Stimulated activated CD4-positive, alpha-beta T cell treated with anti-CD3 and anti-CD28 coated beads, Interleukin-1b, Interleukin-23, amount 100 ng/mL, for 1 hour (primary cell): ENCODE measurements around the gene PNLIPRP2.

Source experiments
- DNase-seq, 2 donors: peaks; one replicate each; pipeline ENCODE4 v3.0.0-alpha.2; 2020; ENCODE audit warnings: low read depth in 2 of 2

Gene PNLIPRP2

DNA sequence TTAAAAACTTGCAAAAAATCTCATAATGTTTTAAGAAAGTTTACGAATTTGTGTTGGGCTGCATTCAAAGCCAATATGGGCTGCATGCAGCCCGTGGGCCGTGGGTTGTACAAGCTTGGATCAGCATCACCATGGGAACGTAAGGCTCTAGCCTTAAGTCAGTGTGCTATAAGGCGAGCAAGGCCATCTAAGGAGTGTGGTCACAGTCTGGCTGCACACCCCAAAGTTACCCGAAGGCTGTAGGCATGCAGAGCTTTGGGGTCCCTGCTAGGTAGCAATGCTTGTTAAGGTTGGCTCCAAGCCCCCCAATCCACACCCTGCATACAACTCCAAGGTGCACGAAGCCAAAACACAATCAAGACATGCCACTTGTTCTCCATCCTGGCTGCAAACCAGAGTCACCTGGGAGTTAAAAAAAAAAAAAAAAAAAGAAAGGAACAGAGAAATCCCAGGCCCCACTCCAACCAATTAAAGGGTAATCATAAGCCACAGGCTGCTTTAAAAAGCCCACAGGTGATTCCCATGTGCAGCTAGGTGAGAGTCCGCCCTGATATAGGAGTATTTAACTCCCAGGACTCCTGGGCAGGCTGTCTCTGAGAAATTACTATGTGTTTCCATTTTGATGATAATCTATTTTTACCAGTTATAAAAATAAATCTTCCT, 8.5 kb upstream of the PNLIPRP2 start:
- DNase-seq, result no peak

DNA sequence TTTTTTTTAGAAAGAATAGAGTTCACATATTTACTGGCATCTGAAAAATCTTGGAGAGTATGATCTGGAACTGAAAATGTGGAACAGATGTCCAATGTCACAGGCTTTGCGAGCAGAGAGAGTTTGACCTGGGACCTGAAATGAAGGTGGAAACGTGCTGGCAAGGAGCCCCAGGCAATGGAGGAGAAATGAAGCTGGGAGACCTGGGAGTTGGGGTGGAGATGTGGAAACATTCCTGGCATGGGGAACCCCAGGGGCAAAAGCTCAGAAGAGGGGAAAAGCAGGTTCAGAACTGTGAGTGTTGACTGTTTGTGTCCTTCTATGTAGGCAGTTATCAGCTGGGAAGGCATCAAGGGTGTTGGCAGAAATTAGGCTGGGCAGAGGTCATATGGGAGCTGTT, 7.3 kb upstream of the PNLIPRP2 start:
- DNase-seq, result no peak

DNA sequence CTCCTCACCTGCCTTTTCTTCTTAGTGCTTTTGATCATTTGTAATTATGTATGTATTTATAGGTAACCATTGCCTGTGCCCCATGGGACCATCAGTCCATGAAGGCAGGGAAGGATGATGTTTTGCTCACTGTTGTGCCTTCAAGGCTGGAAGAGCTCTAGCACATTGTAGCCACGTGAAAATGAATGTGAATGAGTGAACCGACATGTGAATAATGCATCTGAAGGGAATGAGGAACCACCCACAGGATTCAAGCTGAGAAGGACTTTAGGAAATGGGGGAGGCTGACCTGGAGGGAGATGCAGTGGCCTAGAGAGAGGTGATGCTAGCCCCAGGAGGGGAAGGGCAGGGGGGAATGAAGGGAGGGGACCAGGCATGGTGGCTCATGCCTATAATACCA, 6.0 kb upstream of the PNLIPRP2 start:
- no peak for DNase-seq

DNA sequence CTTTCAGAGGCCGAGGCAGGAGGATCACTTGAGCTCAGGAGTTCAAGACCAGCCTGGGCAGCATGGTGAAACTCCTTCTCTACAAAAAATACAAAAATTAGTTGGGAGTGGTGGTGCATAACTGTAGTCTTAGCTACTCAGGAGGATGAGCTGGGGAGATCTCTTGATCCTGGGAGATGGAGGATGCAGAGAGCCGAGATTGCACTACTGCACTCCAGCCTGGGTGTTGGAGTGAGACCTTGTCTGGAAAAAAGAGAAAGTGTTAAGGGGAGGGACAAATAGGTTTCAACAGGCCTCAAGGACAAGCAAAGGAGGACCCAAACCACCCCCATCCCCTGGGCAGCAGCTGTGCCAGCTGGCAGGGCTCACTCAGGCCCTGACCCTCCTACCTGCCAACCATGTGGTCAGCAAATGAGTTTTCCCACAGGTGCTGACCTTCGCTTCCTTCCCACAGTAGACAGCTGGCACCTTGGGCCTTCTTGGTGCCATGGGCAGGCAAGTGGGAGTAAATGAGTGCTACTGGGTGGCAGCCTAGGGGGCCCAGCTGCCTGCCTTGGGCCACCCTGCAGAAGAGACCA, 5.5 kb upstream of the PNLIPRP2 start:
- DNase-seq, result no peak

DNA sequence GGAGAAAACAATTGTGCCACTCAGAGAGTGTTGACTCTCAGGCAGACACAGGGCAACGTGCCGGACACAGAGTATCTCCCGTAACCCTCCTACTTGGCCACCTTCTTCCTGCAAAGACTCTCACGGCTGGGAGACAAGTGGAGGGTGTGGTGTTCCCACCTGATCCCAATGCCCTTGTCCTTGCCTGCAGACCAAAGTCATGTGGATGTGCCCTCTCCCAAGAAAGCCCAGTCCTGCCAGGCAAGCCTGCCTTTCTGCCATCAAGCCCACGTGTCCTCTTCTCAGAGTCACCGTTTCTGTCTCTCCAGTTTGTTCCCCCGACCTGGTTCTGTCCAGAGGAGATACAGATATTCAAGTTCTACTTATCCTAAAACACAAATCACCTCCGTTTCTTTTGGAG, 723 bp downstream of the PNLIPRP2 start:
- no peak for DNase-seq

DNA sequence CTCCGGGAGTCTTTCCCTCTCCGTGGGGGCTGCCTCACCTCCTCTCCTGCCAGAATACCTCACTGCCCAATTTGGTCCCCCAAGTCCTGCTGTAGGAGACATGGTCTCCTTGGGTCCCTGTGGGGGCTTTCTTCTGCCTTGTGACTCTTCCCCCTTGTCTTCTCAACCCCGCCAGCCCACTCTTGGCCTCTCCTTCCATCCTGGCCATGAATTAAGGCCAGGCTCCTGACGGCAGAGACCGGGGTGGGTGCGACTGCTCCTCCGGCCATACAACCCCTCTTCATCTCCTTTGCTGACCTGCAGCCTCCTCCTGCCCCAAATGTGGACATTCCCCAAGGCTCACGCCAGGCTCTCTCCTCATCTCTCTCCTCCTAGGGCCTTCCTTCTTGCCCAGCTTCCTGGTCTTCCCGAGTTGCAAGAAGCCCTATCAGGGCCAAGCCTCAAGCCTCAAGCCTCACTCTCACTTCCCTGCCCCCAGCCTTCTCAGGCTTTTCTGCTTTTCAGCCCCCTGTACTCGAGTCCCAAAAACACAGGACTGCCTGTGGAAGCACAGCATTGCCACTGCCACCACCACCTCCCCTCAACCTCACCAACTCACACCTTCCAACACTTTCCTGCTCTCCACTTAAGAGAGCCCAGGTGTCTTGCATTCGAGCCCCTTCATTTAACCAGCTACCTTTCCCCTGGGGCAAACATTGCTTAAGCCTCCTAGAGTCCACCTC, 1.3 kb downstream of the PNLIPRP2 start:
- DNase-seq, result no peak

DNA sequence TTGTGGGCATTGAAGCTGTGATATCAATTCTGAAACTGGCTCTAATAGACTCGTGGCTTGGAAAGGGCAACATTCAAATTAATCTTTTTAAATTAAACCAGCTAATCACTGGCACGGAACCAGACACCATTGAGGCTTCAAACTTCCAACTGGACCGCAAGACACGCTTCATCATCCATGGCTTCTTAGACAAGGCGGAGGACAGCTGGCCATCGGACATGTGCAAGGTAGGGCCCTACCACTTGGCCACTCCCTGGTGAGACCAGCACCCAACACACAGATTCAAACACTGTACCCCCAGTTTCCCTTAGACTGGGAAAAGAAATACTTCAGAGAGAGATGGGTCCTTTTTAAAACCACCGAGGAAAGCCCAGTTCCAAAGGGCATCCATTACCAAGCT, 5.1 kb downstream of the PNLIPRP2 start:
- DNase-seq, result no peak

DNA sequence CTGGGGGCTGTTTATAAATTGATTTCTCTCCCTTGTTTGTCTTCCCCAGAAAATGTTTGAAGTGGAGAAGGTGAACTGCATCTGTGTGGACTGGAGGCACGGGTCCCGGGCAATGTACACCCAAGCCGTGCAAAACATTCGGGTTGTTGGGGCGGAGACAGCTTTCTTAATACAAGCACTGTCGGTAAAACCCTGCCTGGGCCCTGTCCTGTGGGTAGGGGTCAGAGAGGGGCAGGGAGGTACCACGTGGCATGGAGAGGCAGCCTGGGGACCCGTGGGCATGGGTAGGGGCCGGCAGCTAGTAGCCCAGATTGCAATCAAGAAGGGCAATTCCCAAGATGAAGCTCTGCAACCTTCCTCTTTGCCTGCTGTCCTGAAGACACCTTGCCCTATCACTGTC, 6.1 kb downstream of the PNLIPRP2 start:
- no peak for DNase-seq

DNA sequence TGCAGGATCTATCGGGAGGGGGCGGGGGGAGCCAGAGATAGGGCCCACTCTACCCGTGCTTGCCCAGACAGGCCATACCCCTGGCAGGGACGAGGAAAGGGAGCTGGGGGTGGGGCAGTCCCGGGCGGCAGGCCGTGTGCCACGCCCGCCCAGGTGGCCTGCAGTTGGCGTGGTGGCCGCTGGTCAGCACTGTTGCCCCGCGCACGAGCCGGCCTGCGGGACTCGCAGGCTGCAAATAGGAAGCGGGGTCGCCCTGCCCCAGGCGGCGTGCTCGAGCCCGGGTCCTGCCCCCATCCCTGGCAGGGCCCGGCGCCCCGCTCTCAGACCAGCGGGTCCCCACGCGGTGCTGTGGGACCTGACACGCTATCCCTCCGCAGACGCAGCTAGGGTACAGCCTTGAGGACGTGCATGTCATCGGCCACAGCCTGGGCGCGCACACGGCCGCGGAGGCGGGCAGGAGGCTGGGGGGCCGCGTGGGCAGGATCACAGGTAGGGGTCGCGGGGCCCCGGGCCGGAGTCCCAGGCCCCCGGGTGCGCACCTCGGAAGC, 6.7 kb downstream of the PNLIPRP2 start:
- no peak for DNase-seq

DNA sequence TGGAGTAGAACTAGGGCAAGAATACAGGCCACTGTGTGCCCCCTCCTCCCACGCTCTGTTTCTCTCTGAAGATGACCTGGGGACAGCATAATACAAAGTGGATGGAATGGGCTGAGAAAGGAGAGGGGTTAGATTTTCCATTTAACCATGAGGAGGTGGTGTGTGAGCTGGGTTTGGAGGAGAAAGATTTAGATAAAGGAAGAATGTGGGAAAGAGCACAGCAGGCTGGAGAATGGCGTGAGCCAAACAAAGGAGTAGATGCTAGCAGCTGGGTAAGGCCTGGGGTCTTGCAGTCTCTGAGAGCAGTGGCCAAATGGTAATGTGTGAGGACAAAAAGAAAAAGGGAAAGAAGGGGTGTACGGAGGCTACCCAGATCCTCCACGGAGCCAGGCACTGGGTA, 8.6 kb downstream of the PNLIPRP2 start:
- no peak for DNase-seq

DNA sequence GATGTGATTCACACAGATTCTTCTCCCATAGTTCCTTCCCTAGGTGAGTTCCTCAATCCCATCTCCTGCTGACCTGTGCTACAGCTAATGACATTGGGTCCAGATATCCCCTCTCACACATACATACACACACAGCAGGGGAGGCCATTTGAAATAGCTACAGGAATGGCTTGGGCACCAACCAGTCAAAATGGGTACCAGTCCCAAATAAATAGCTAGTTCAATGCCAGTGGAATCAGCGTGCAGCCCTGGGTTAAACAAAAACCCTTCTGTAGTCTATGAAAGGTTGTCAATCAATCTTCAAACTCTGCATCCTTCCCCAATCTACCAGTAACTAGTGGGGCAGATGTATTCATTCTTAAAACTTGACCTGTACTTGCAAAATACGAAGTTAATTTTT, 9.3 kb downstream of the PNLIPRP2 start:
- DNase-seq, result no peak

DNA sequence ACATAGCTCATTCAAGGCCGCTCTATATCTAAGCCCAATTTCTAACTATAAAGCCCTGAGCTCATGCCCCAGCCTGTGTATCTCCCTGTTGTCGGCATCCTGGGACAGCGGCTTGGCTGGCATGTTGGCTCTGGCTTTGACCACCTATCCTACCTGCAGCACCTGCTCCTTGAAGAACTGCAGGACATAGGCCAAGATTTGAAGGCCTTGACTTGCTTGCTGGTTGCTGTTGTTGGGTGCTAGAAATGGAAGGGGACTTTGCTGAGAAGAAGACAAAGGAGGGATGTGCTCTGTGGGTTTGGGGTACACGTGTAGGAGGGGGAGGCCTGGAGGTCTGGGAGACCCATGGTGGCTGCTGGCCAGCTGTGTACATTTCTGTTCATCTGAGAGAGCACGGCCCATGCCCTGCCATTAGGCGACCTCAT, 11.1 kb downstream of the PNLIPRP2 start:
- no peak for DNase-seq

DNA sequence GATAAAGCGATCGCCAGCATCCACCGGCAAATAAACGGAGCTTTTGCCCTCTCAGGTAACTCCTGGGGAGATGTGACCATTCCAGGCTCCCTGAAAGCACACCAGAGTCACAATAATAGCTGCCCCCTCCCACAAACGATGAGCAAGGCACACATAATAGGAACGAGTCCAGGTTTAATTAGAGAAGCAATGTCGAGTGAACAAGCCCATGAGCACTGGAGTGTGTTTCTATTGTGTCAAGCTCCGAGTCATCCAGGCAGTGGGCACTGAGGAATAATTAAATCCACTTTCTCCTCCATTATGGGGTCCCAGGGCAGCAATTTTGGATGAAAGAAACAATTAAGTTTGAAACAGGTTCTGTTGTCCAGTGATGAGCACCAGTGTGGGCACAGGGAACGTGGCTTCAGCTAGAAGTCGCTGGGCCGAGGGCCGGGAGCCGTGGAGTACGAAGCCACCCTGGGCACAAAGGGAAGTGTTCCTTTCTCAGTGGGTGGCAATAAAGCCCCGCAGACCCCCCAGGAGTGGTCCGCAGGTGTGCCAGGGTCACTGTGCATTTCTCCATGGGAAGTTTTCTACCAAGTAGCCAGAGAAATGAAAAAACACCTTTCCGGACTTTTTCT, 12.0 kb downstream of the PNLIPRP2 start:
- DNase-seq, result no peak

DNA sequence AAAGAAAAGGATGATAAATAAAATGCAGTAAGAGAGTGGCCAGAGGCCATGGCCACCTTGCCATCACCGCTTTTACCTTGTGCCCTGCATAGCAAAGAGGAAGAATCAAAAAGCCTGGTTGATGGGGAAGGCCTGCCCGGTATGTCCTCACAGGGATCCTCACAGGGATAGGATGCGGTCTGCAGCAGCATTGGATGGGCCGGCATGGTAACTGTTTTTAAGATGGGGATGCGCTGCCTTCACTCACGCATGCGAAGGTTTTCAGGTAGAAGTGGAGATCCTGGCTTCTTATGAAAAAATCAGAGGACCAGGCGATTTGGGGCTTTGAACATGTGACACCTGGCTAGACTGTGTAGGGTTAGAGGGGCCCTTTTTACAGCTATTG, 12.5 kb downstream of the PNLIPRP2 start:
- DNase-seq, result no peak

DNA sequence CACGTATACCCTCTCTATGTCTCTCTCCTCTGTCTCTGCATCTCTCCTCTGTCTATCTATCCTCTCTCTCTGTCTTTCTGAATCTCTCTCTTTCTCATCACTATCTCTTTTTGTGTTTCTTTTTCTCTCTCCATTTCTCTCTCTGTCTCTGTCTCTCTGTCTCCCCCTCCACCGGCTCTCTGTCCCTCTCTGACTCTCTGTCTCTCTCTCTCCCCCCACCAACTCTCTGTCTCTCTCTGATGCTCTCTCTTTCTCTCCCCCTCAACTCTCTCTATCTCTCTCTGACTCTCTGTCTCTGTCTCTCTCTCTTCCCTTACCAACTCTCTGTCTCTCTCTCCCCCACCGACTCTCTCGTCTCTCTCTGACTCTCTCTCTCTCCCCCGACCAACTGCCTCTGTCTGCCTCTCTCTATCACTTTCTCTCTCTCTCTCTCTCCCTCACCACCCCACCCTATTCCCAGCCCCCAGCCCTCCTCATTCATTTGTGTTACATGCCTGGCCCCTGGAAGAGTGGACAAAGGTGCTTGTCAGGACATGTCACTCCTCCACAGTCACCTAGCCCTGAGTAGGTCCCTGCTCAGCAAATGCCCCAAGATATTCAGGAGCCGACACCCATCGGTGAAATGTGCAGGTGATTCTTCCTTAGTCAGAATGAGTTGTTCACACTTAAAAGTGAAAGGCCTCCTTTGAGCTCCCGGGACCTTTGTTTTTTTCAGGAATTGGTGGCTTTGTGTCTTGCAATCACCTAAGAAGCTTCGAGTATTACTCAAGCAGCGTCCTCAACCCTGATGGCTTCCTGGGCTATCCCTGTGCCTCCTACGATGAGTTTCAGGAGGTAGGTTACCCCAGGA, 13.6 kb downstream of the PNLIPRP2 start:
- no peak for DNase-seq

DNA sequence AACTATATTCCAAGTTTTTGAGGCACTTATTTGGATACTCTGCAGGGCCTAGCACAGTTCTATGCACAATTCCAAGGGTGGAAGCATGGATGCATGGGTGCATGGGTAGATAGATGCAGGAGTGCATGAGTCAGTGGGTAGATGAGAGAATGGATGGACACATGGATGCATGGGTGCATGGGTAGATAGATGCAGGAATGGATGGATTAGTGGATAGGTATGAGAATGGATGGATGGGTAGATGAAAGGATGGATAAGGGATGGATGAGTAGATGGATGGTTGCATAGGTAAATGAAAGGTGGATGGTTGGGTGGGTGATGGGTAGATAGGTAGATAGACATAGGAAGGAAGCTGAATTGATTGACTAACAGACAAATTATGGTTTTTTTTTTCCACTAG, 15.6 kb downstream of the PNLIPRP2 start:
- no peak for DNase-seq

DNA sequence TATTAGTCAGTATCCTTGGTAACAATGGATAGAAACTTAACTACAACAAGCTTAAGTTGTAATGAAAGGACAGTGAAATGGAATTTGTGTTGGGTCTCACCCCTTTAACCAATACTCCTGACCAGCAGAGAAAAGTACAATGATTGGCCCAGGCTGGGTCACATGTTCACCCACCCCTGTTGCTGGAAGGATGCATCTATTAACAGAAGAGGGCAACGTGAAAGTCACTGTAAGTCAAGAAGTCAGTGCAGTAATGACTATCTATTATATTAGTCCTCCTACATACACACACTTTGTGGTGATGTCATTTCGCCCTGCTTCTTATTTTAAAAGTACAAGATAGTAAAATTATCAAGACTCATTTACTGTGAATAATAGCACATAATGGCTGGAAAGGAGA, 16.2 kb downstream of the PNLIPRP2 start:
- no peak for DNase-seq

DNA sequence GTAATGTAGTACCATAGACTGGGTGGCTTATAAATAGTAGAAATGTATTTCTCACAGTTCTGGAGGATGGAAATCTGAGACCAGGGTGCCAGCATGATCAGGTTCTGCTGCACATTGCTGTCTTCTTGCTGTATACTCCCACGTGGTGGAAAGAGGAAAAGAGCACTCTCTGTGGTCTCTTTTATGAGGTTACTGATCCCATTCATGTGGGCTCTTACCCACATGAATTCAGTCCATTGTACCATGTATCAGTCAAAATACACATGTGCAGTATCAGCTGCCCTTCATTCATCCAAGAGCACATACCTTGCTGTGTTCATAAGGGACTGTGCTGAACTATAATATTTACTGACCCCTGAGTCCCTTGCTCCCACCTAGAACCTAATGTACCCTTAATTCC, 17.1 kb downstream of the PNLIPRP2 start:
- no peak for DNase-seq

DNA sequence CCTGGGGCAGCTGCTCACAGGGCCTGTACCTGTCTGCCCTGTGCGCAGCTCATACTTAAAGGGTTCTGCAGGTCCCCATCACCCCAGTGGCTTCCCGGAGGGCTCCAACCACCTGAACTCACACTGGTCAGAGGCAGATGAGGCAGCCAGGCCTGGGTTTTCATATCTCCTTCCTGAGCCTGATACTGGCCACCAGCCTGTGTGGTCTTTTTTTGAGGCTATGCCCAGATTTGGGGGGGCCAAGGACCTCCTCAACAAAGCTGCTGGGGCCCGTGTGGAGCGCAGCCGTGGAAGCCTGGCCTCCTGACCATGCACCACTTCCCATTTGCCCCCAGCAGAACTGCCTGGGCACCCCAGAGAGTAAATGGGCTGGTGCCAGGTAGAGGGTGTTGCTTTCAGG, 25.7 kb downstream of the PNLIPRP2 start:
- DNase-seq, result no peak

DNA sequence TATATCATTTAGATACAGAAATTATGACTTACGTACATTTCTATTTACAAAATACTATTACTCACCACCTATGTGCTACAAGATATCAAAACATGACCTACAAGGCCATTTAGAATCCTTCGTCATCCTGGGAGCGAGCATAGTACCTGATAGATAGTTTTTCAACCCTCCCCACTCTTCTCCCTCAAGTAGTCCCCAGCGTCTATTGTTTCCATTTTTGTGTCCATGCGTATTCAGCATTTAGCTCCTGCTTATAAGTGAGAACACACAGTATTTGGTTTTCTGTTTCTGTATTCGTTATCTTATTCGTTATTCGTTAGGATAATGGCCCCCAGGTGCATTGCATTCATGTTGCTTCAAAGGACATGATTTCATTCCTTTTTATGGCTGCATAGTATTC, 28.1 kb downstream of the PNLIPRP2 start:
- no peak for DNase-seq

DNA sequence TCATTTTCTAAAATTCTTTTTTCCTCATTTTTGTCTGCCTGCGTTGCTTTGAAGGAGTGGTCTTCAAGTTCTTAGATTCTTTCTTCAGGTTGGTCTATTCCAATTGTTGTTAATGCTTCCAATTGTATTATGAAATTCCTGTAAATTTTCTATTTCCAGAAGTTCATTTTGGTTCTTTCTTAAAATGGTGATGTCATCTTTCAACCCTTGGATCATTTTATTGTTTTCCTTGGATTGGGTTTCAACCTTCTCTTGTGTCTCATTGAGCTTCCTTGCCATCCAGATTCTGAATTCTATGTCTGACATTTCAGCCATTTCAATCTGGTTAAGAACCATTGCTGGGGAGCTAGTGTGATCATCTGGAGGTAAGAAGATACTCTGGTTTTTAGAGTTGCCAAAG, 33.1 kb downstream of the PNLIPRP2 start:
- DNase-seq, result no peak

DNA sequence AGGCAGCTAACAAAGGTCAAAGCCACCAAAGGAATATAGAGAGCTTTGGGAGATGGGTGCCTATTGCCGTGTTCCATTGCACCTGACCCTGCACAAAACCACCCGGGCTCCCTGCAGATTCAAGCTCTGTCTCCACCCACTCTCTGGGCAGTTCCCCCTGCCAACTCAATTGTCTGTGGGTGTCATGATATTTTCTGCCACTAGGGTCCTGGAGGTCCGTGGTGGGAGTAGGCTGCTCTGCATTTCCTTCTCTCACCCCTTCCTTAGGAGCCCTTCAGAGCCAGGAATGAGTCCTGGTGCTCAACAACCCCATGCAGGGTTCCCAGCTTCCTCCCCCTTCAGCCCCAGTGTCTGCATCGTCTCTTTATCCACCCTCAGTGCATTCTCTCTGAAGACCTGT, 34.1 kb downstream of the PNLIPRP2 start:
- DNase-seq, result no peak
